DMS153 treated with DMSO at 0.1 percent for 48 hours (cell line): ENCODE measurements around the gene CACNA1I.
"Not testable (repeated sequence)": the region's sequence is repeated elsewhere in the genome, so short reads cannot be mapped to it uniquely, and the experiment has no call there.

Experiments used
- DNase-seq: peaks from one replicate; lab custom pipeline; 2025; ENCODE audit not compliant: unreplicated experiment; lab: John Stamatoyannopoulos, UW

CACNA1I gene

GRCh38 chr22:39570665-39571064, at the start of gene CACNA1I:
CACNA1I (plus strand) TSS chr22:39570753; CDS start chr22:39570753, 0 bp downstream.
- no peak for DNase-seq

- DNase-seq = not testable (repeated sequence)
Measured at GRCh38 chr22:39521106-39521885, 49.3 kb upstream of the CACNA1I start.

GRCh38 chr22:39522091-39522490, 48.5 kb upstream of the CACNA1I start:
- DNase-seq = not testable (repeated sequence)

GRCh38 chr22:39522567-39523300, 47.8 kb upstream of the CACNA1I start:
- DNase-seq = no peak

GRCh38 chr22:39524089-39524752, 46.3 kb upstream of the CACNA1I start:
- DNase-seq = no peak

GRCh38 chr22:39524753-39525657, 45.5 kb upstream of the CACNA1I start:
- DNase-seq = no peak

GRCh38 chr22:39525658-39525975, 44.9 kb upstream of the CACNA1I start:
- DNase-seq = no peak

- DNase-seq = no peak
Measured at GRCh38 chr22:39526736-39527171, 43.8 kb upstream of the CACNA1I start.

- DNase-seq = no peak
Measured at GRCh38 chr22:39527481-39527961, 43.0 kb upstream of the CACNA1I start.

- DNase-seq = peak; percentile 37
Measured at GRCh38 chr22:39528080-39528661, 42.4 kb upstream of the CACNA1I start.

- DNase-seq = peak; percentile 93
Measured at GRCh38 chr22:39528681-39529486, 41.7 kb upstream of the CACNA1I start.

GRCh38 chr22:39529487-39529851, 41.1 kb upstream of the CACNA1I start:
- DNase-seq = no peak

GRCh38 chr22:39530116-39530515, 40.4 kb upstream of the CACNA1I start:
- DNase-seq = no peak

GRCh38 chr22:39530692-39531331, 39.7 kb upstream of the CACNA1I start:
- no peak for DNase-seq

GRCh38 chr22:39532215-39533073, 38.1 kb upstream of the CACNA1I start, which contains the start of gene RPS19BP1:
RPS19BP1 (minus strand) TSS chr22:39532748; CDS start chr22:39532738, 10 bp downstream.
- peak; percentile 99 for DNase-seq

GRCh38 chr22:39534092-39534506, 36.5 kb upstream of the CACNA1I start:
- no peak for DNase-seq

- DNase-seq = peak; percentile 35
Measured at GRCh38 chr22:39534591-39535356, 35.8 kb upstream of the CACNA1I start.
